Superior temporal gyrus (tissue), 1 donor: ENCODE results near the gene AGAP1.

Source experiments
- DNase-seq: peaks from one replicate; pipeline ENCODE4 v3.0.0-alpha.2; 2016; ENCODE audit errors: extremely low spot score

The AGAP1 gene

GRCh38 chr2:235665661-235666212, 171.9 kb downstream of the AGAP1 start:
- DNase-seq, result peak; percentile 66

GRCh38 chr2:235666213-235666781, 172.5 kb downstream of the AGAP1 start:
- peak; percentile 95 for DNase-seq

- DNase-seq, result no peak
Measured at GRCh38 chr2:235668782-235669181, 174.9 kb downstream of the AGAP1 start.

- DNase-seq, result peak; percentile 79
Measured at GRCh38 chr2:235669269-235669831, 175.5 kb downstream of the AGAP1 start.

- peak; percentile 77 for DNase-seq
Measured at GRCh38 chr2:235669983-235670962, 176.4 kb downstream of the AGAP1 start.

- no peak for DNase-seq
Measured at GRCh38 chr2:235670974-235671787, 177.3 kb downstream of the AGAP1 start.

GRCh38 chr2:235672720-235673119, 178.9 kb downstream of the AGAP1 start:
- no peak for DNase-seq

GRCh38 chr2:235674146-235674545, 180.3 kb downstream of the AGAP1 start:
- no peak for DNase-seq

GRCh38 chr2:235674812-235675211, 181.0 kb downstream of the AGAP1 start:
- no peak for DNase-seq

- DNase-seq, result no peak
Measured at GRCh38 chr2:235675678-235676535, 182.1 kb downstream of the AGAP1 start.

GRCh38 chr2:235676536-235676799, 182.6 kb downstream of the AGAP1 start:
- DNase-seq, result no peak

- DNase-seq, result peak; percentile 58
Measured at GRCh38 chr2:235677276-235677788, 183.5 kb downstream of the AGAP1 start.

GRCh38 chr2:235677937-235678336, 184.1 kb downstream of the AGAP1 start:
- DNase-seq, result no peak

GRCh38 chr2:235678712-235679111, 184.9 kb downstream of the AGAP1 start:
- DNase-seq, result no peak

- DNase-seq, result no peak
Measured at GRCh38 chr2:235679471-235679870, 185.6 kb downstream of the AGAP1 start.

GRCh38 chr2:235685024-235685721, 191.3 kb downstream of the AGAP1 start:
- no peak for DNase-seq

- no peak for DNase-seq
Measured at GRCh38 chr2:235688511-235689426, 194.9 kb downstream of the AGAP1 start.

- DNase-seq, result peak; percentile 62
Measured at GRCh38 chr2:235689427-235689853, 195.6 kb downstream of the AGAP1 start.
